GM04503 (cell line): ENCODE results near the gene MYL11.

ENCODE experiments used
- DNase-seq: peaks from one replicate; pipeline ENCODE4 v3.0.0-alpha.2; 2012; ENCODE audit warnings: low read depth

The MYL11 gene

GRCh38 chr16:30421010-30421409, 46.4 kb downstream of the MYL11 start:
- DNase-seq = no peak
